Activated CD8-positive, alpha-beta T cell treated with anti-CD3 and anti-CD28 coated beads for 36 hours (primary cell): ENCODE results near the gene JAK3. TPM values are rescaled to one million over a fixed set of nuclear protein-coding genes. Genes with fewer than 3 reads are reported as not detected.

Source experiments
- ATAC-seq: fragments of 200-7000 bp; cut with Tn5 transposase; one replicate; pipeline ENCODE4 v1.10.0; 2021; ENCODE audit warnings: mild to moderate bottlenecking, moderate library complexity
- CTCF ChIA-PET: fragments of 350-600 bp; sonication (Branson Sonifier 250); formaldehyde crosslinking; loops from one replicate; lab custom pipeline; 2021; ENCODE audit warnings: antibody characterized with exemption; lab: Charles Lee
- POLR2A ChIA-PET: fragments of 350-600 bp; sonication (Branson Sonifier 250); formaldehyde crosslinking; loops from one replicate; lab custom pipeline; 2021; ENCODE audit warnings: antibody characterized with exemption; lab: Charles Lee
- DNase-seq: peaks from one replicate; pipeline ENCODE4 v3.0.0-alpha.2; 2020
- H3K27ac Mint-ChIP-seq: one replicate; pipeline ENCODE4 v1.8.0; 2021; ENCODE audit warnings: mild to moderate bottlenecking, mixed read lengths
- H3K27me3 Mint-ChIP-seq: one replicate; pipeline ENCODE4 v1.8.0; 2021; ENCODE audit warnings: mixed read lengths
- H3K36me3 Mint-ChIP-seq: one replicate; pipeline ENCODE4 v1.8.0; 2021; ENCODE audit warnings: low read depth, mixed read lengths
- H3K4me1 Mint-ChIP-seq: one replicate; pipeline ENCODE4 v1.8.0; 2021; ENCODE audit warnings: low read depth, mixed read lengths
- H3K4me3 Mint-ChIP-seq: one replicate; pipeline ENCODE4 v1.8.0; 2021; ENCODE audit warnings: mild to moderate bottlenecking, moderate library complexity, mixed read lengths
- H3K9me3 Mint-ChIP-seq: one replicate; pipeline ENCODE4 v1.8.0; 2021; ENCODE audit warnings: mixed read lengths
- intact Hi-C: fragments of 100-400 bp; cut with micrococcal nuclease; formaldehyde crosslinking; loops from one replicate; pipeline ENCODE4 v1.10.0; 2022
- total RNA-seq, 2 experiments: library from RNA; stranded (reverse); gene quantifications; one replicate each; pipeline ENCODE4 v1.2.3, GENCODE V29; 2021
- TF ChIP-seq, protein P1 (sequence below): fragments of 200-600 bp; IDR thresholded peaks from one replicate; pipeline ENCODE4 v1.8.0; 2022; ENCODE audit warnings: antibody characterized with exemption, mild to moderate bottlenecking

Gene JAK3
- total RNA-seq, 2 experiments from 2014 or later, result 120 to 126 TPM

DNA sequence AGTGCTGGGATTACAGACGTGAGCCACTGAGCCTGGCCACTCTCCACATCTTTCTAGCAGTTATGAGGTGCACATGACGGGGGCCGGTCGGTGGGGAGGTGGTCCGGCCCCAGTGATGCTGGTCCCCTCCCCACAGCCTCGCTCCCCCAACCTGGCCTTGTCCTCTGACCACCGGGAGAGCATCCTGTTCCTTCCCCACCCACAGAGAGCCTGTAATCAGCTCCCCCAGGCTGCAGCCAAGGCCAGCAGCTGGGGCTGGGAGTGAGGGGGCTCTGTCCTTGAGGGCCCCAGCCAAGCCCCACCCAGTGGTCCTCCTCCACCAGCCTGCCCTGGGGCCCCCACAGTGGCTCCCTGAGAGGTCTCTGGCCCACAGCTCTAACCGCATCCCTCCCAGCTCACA lies 23.4 kb downstream of the JAK3 start:
- TF ChIP-seq, protein P1, sequence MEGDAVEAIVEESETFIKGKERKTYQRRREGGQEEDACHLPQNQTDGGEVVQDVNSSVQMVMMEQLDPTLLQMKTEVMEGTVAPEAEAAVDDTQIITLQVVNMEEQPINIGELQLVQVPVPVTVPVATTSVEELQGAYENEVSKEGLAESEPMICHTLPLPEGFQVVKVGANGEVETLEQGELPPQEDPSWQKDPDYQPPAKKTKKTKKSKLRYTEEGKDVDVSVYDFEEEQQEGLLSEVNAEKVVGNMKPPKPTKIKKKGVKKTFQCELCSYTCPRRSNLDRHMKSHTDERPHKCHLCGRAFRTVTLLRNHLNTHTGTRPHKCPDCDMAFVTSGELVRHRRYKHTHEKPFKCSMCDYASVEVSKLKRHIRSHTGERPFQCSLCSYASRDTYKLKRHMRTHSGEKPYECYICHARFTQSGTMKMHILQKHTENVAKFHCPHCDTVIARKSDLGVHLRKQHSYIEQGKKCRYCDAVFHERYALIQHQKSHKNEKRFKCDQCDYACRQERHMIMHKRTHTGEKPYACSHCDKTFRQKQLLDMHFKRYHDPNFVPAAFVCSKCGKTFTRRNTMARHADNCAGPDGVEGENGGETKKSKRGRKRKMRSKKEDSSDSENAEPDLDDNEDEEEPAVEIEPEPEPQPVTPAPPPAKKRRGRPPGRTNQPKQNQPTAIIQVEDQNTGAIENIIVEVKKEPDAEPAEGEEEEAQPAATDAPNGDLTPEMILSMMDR, result no peak
- H3K36me3 Mint-ChIP-seq, result peaks cover 17% of the 10 kb centered on the region
- POLR2A ChIA-PET, result interaction anchor here (0.6 to 4.4 kb wide), 10 partner anchors 8 to 36 kb away, joined by 3 to 23 read pairs (median 6); partner anchors contain the start of gene RPL18A
- no peak for ATAC-seq
- H3K9me3 Mint-ChIP-seq, result no peaks in the 10 kb centered on the region
- no peak overlapping the region for H3K27ac Mint-ChIP-seq
- CTCF ChIA-PET, result no interaction called here
- no peaks in the 10 kb centered on the region for H3K27me3 Mint-ChIP-seq
- no peaks in the 10 kb centered on the region for H3K4me1 Mint-ChIP-seq
- no peak for DNase-seq
- intact Hi-C loops, result no loop called here
- H3K4me3 Mint-ChIP-seq, result no peak overlapping the region

DNA sequence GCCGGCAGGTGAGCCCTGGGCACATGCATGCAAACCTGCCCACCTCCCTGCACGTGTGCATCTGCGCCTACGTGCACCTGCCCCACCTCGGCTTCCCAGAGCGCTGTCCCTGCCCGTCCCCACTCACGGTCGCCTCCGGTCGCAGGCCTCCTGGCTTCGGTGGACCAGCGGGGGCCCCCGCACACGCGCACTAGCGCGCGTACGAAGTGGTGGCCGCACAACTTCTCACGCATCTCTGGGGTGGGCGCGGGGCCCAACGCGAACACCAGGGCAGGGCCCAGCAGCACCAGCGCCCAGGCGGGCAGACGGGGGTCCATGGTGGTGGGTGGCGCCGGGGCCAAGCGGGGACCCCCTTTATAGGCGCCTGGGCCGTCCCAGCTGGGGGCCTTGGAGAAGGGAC lies 26.6 kb downstream of the JAK3 start, which contains the start of gene INSL3:
INSL3 (minus strand) TSS at position 330 of the 400 bp plus-strand sequence; CDS start at position 317, 13 bp downstream.
- no peak for DNase-seq
- no peak for ATAC-seq
- CTCF ChIA-PET, result no interaction called here
- intact Hi-C loops, result no loop called here
- H3K4me1 Mint-ChIP-seq, result no peaks in the 10 kb centered on the region
- no peak within 1 kb of the TSS for H3K27ac Mint-ChIP-seq
- no peaks in the 10 kb centered on the region for H3K27me3 Mint-ChIP-seq
- TF ChIP-seq, protein P1, result no peak
- H3K36me3 Mint-ChIP-seq, result peaks cover 5% of the 10 kb centered on the region
- POLR2A ChIA-PET, result no interaction called here
- H3K4me3 Mint-ChIP-seq, result no peak within 1 kb of the TSS
- H3K9me3 Mint-ChIP-seq, result no peaks in the 10 kb centered on the region

DNA sequence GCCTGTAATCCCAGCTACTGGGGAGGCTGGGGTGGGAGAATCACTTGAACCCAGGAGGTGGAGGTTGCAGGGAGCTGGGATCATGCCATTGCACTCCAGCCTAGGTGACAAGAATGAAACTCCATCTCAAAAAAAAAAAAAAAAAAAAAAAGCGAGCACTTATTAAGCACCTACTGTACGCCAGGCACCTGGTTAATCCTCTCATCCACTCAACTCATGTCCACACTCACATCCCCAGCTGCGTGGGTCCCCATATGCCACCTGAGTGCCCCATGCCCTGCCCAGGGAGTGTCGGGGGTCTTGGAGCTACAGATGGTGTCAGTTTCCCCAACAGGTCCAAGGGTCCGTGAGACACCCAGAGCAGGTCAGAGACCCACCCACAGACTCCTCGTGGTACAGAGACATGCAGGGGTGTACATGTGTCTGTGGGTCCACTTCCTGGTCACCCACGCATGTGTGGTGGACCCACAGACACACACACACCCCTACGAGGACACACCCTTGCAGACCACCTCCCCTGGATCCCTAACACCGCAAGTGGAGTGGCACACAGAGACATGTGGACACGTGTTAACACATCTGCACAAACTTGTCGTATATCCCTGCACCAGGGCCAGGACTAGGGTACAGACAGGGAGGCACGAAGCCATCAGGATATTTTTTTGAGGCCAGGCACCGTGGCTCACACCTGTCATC lies 30.0 kb downstream of the JAK3 start:
- POLR2A ChIA-PET, result interaction anchor here (0.7 to 1.9 kb wide), 4 partner anchors 7 to 115 kb away, joined by 3 to 9 read pairs (median 4); partner anchors contain the start of gene CCDC124
- Mint-ChIP-seq H3K27ac (no peak overlapping the region), H3K4me1 (no peaks in the 10 kb centered on the region), H3K36me3 (no peaks in the 10 kb centered on the region), H3K9me3 (no peaks in the 10 kb centered on the region), H3K27me3 (no peaks in the 10 kb centered on the region), H3K4me3 (no peak overlapping the region)
- TF ChIP-seq, protein P1, result no peak
- intact Hi-C loops, result no loop called here
- DNase-seq (no peak), ATAC-seq (no peak)
- CTCF ChIA-PET, result no interaction called here

DNA sequence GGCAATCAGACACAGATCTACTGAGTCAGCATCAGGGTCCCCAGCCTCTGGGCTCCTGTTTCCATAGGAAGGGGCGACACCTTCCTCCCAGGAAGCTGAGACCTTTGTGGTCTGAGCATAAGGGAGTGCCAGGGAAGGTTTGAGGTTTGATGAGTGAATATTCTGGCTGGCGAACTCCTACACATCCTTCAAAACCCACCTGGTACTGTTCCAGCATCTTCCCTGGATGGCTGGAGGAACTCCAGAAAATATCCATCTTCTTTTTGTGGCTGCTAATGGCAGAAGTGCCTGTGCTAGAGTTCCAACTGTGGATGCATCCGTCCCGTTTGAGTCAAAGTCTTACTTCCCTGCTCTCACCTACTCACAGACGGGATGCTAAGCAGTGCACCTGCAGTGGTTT lies 35.7 kb downstream of the JAK3 start:
- Mint-ChIP-seq H3K4me1 (peaks cover 9% of the 10 kb centered on the region), H3K27me3 (no peaks in the 10 kb centered on the region), H3K4me3 (no peak overlapping the region), H3K9me3 (no peaks in the 10 kb centered on the region), H3K27ac (no peak overlapping the region), H3K36me3 (no peaks in the 10 kb centered on the region)
- TF ChIP-seq, protein P1, result no peak
- ATAC-seq (no peak), DNase-seq (no peak)
- POLR2A ChIA-PET, result interaction anchor here (1.2 kb wide), 1 partner anchor 93 kb away, joined by 3 read pairs; the partner anchor contains the start of gene MAP1S
- intact Hi-C loops, result no loop called here
- CTCF ChIA-PET, result interaction anchor here (2.5 kb wide), 1 partner anchor 9 kb away, joined by 7 read pairs; no protein-coding TSS in a partner anchor

DNA sequence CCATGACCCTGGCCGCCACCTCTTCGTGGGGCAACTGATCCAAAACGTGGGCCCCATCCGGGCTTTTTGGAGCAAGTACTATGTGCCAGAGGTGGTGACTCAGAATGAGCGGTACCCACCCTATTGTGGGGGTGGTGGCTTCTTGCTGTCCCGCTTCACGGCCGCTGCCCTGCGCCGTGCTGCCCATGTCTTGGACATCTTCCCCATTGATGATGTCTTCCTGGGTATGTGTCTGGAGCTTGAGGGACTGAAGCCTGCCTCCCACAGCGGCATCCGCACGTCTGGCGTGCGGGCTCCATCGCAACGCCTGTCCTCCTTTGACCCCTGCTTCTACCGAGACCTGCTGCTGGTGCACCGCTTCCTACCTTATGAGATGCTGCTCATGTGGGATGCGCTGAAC lies 36.1 kb downstream of the JAK3 start:
- H3K27me3 Mint-ChIP-seq, result no peaks in the 10 kb centered on the region
- DNase-seq, result no peak
- intact Hi-C loops, result no loop called here
- no peak overlapping the region for H3K4me3 Mint-ChIP-seq
- H3K27ac Mint-ChIP-seq, result no peak overlapping the region
- TF ChIP-seq, protein P1, result no peak
- CTCF ChIA-PET, result interaction anchor here (2.5 kb wide), 1 partner anchor 8 kb away, joined by 7 read pairs; no protein-coding TSS in a partner anchor
- H3K36me3 Mint-ChIP-seq, result no peaks in the 10 kb centered on the region
- no peak for ATAC-seq
- H3K9me3 Mint-ChIP-seq, result no peaks in the 10 kb centered on the region
- POLR2A ChIA-PET, result no interaction called here
- peaks cover 10% of the 10 kb centered on the region for H3K4me1 Mint-ChIP-seq
